Pancreas (tissue), 10 donors: ENCODE results near the gene RHCG. TPM values are rescaled to one million over a fixed set of nuclear protein-coding genes. Genes with fewer than 3 reads are reported as not detected.

ENCODE experiments used
- ATAC-seq, 4 donors: fragments of 200-7000 bp; cut with Tn5 transposase; one replicate each; pipeline versions ENCODE4 v1.8.0 to v1.9.1; 2020; ENCODE audit warnings: mild to moderate bottlenecking in 4 of 4, moderate library complexity in 4 of 4
- DNase-seq, 6 donors: peaks; one replicate each; pipeline ENCODE4 v3.0.0-alpha.2; 2020
- FAIRE-seq: peaks from 2 replicates; lab custom pipeline; 2012; peaks lifted over from hg19 to GRCh38; lab: Jason Lieb, UNC
- H3K27ac ChIP-seq, 4 donors: fragments of 200-600 bp; sonication (generic); 1 replicate in 3 of 4; 2 replicates in 1 of 4; pipeline versions ENCODE4 v1.5.0 to v1.8.0; 2020
- H3K27me3 ChIP-seq, 4 donors: fragments of 200-600 bp; one replicate each; pipeline ENCODE4 v1.8.0; 2021
- H3K36me3 ChIP-seq, 3 donors: fragments of 200-600 bp; sonication (generic) in 1 of 3; one replicate each; pipeline versions ENCODE4 v1.5.0 to v1.8.0; 2020 to 2021
- H3K4me1 ChIP-seq, 3 donors: fragments of 200-600 bp; one replicate each; pipeline ENCODE4 v1.8.0; 2021
- H3K4me3 ChIP-seq, 4 donors: fragments of 200-600 bp; sonication (generic) in 2 of 4; one replicate each; pipeline versions ENCODE4 v1.5.0 to v1.8.0; 2020 to 2021
- H3K9me3 ChIP-seq, 4 donors: fragments of 200-600 bp; one replicate each; pipeline ENCODE4 v1.8.0; 2021
- WGBS, 2 donors: extraction: QIAGEN DNeasy Blood & Tissue Kit; methylation state at CpG; one replicate each; pipeline ENCODE4 v1.1.7; 2013; 5-methylcytosine and 5-hydroxymethylcytosine counted together
- intact Hi-C, 3 donors: fragments of 100-400 bp; cut with DNase I; formaldehyde crosslinking; loops; one replicate each; pipeline versions ENCODE4 v1.11.1 to v1.14.2; 2022
- polyA plus RNA-seq, 2 donors: library from polyadenylated mRNA; stranded (reverse); fragments of 200-250 nt; gene quantifications; one replicate each; pipeline ENCODE4 v1.2.3, GENCODE V29; 2013
- total RNA-seq, 6 donors: library from RNA; stranded (reverse); fragmentation: NEBNext Ultra II Directional in 4 of 6; extraction: Animal tissue kit (Norgen Biotek cat#: 25700) in 4 of 6; gene quantifications; one replicate each; pipeline versions ENCODE4 v1.2.1 to v1.2.4, GENCODE V29; 2021 to 2023
- TF ChIP-seq, protein P1 (sequence below), 4 donors: fragments of 200-600 bp; sonication (generic) in 3 of 4; IDR thresholded peaks; one replicate each; pipeline versions ENCODE4 v1.5.0 to v1.8.0; 2021; ENCODE audit warnings: antibody characterized with exemption in 4 of 4
- donor health status: healthy with polysubstance abuse.
- donor health status: DM: no; HTN: no; CAD: no; lungs with moderate emphysema.
- donor health status: DM: no; HTN: no; CAD: no.
- donor health status: control.
- donor health status: control.
- donor health status: Bipolar disorder and iron deficiency.
- donor health status: DM: yes; HTN: yes; CAD: no.
- donor health status: DM: no; HTN: no; CAD: no.
- donor health status: DM: no; HTN: no; CAD: no.
- donor health status: DM: yes; HTN: yes; CAD: no.

The RHCG gene
- total and polyA plus RNA-seq, 8 donors = 0.12 to 0.92 (median 0.73) TPM

DNA sequence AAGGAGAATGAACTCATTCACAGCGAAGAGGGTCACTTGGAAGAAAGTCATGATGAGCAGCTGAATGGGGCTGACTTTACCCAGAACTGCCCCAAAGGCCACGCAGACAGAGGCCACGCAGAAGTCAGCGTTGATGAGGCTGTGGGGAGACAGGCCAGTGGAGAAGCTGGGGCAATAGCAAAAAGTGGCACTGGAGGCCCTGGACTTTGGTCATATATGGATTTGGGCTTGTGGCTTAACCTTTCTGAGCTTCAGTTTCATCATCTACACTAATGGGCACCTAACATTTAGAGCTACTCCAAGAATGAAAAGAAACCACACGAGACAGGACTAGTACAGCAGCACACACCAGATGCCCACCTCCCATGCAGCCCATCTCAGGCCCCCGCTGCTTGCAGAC, 13.3 kb downstream of the RHCG start:
- peaks cover 0 to 3% (median 0%) of the 10 kb centered on the region in 3 donors for H3K36me3 ChIP-seq
- no peak overlapping the region for H3K27ac ChIP-seq
- H3K9me3 ChIP-seq = no peaks in the 10 kb centered on the region
- TF ChIP-seq, protein P1, sequence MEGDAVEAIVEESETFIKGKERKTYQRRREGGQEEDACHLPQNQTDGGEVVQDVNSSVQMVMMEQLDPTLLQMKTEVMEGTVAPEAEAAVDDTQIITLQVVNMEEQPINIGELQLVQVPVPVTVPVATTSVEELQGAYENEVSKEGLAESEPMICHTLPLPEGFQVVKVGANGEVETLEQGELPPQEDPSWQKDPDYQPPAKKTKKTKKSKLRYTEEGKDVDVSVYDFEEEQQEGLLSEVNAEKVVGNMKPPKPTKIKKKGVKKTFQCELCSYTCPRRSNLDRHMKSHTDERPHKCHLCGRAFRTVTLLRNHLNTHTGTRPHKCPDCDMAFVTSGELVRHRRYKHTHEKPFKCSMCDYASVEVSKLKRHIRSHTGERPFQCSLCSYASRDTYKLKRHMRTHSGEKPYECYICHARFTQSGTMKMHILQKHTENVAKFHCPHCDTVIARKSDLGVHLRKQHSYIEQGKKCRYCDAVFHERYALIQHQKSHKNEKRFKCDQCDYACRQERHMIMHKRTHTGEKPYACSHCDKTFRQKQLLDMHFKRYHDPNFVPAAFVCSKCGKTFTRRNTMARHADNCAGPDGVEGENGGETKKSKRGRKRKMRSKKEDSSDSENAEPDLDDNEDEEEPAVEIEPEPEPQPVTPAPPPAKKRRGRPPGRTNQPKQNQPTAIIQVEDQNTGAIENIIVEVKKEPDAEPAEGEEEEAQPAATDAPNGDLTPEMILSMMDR (IDR thresholded peaks at IDR 0.05) = no peak
- DNase-seq (peak in 1 of 6 donors; percentile 18), ATAC-seq (no peak), FAIRE-seq (no peak)
- WGBS, 2 donors = 86% methylated on average over 6 of the region's 6 CpGs
- H3K4me1 ChIP-seq = no peaks in the 10 kb centered on the region
- H3K27me3 ChIP-seq = no peaks in the 10 kb centered on the region
- no peak overlapping the region for H3K4me3 ChIP-seq
- intact Hi-C loops = no loop called here

- Histone ChIP-seq H3K27ac (no peak overlapping the region), H3K9me3 (no peaks in the 10 kb centered on the region), H3K4me1 (no peaks in the 10 kb centered on the region), H3K27me3 (no peaks in the 10 kb centered on the region), H3K4me3 (no peak overlapping the region), H3K36me3 (peaks cover 0 to 5% (median 0%) of the 10 kb centered on the region in 3 donors)
- ATAC-seq (no peak), FAIRE-seq (no peak), DNase-seq (no peak)
- TF ChIP-seq, protein P1 (IDR thresholded peaks at IDR 0.05) = no peak
- 79 to 83% methylated on average over 5 of the region's 5 CpGs for WGBS, 2 donors
- intact Hi-C loops = no loop called here
Measured at GRCh38 chr15:89482139-89482538, 14.2 kb downstream of the RHCG start.

DNA sequence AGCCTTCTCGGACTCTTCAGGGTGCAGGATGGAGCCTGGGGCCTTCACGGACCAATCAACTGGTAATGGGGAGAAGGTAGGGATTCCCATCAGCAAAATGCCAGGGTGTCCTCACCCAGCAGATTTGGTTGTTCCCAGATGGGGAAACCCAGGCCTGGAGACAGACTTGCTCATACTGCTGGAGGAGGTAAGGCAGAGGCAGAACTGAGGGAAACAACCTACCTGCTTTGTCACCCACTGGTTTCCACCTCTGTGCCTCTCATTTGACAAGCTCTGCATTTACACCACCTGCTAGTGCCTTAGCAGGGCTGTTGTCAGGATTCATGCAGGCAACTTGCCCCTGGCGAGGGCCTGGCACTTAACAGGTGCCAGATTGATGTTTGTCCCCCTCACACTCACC, 15.9 kb downstream of the RHCG start:
- intact Hi-C loops = no loop called here

GRCh38 chr15:89479173-89479572, 17.2 kb downstream of the RHCG start:
- no peak for ATAC-seq
- no peak for DNase-seq
- H3K4me3 ChIP-seq = no peak overlapping the region
- no peaks in the 10 kb centered on the region for H3K9me3 ChIP-seq
- H3K27me3 ChIP-seq = no peaks in the 10 kb centered on the region
- WGBS, 2 donors = 79 to 82% methylated on average over 7 of the region's 7 CpGs
- H3K4me1 ChIP-seq = no peaks in the 10 kb centered on the region
- intact Hi-C loops = no loop called here
- H3K27ac ChIP-seq = no peak overlapping the region
- FAIRE-seq = no peak
- TF ChIP-seq, protein P1 (IDR thresholded peaks at IDR 0.05) = no peak
- H3K36me3 ChIP-seq = peaks cover 0 to 5% (median 0%) of the 10 kb centered on the region in 3 donors

More for the DNA sequence above, 15.9 kb downstream of the RHCG start:
- TF ChIP-seq, protein P1 (IDR thresholded peaks at IDR 0.05) = no peak
- H3K27me3 ChIP-seq = no peaks in the 10 kb centered on the region
- no peaks in the 10 kb centered on the region for H3K9me3 ChIP-seq
- WGBS, 2 donors = 88 to 95% methylated on average over 3 of the region's 3 CpGs
- no peak for DNase-seq
- no peak for ATAC-seq
- H3K4me3 ChIP-seq = no peak overlapping the region
- no peak for FAIRE-seq
- H3K36me3 ChIP-seq = peaks cover 0 to 5% (median 0%) of the 10 kb centered on the region in 3 donors
- no peak overlapping the region for H3K27ac ChIP-seq
- no peaks in the 10 kb centered on the region for H3K4me1 ChIP-seq

GRCh38 chr15:89477411-89478242, 18.8 kb downstream of the RHCG start:
- intact Hi-C loops = no loop called here
- H3K4me3 ChIP-seq = no peak overlapping the region
- no peaks in the 10 kb centered on the region for H3K9me3 ChIP-seq
- no peak overlapping the region for H3K27ac ChIP-seq
- TF ChIP-seq, protein P1 (IDR thresholded peaks at IDR 0.05) = no peak
- 81% methylated on average over 21 to 22 of the region's 22 CpGs for WGBS, 2 donors
- H3K36me3 ChIP-seq = peaks cover 0 to 5% (median 0%) of the 10 kb centered on the region in 3 donors
- no peaks in the 10 kb centered on the region for H3K4me1 ChIP-seq
- ATAC-seq (no peak), DNase-seq (no peak), FAIRE-seq (no peak)
- no peaks in the 10 kb centered on the region for H3K27me3 ChIP-seq
